HAP-1 (cell line): Measurements from ENCODE around the gene SENP1.
A peak's percentile ranks its signal among the peaks of the same experiment; 100 is the strongest.

Source experiments
- DNase-seq, 2 experiments: peaks; one replicate each; pipeline ENCODE4 v3.0.0-alpha.2; 2016 to 2020; ENCODE audit warnings: low spot score in 2 of 2
- H3K27me3 ChIP-seq: fragments of 250-450 bp; sonication (Bioruptor Pico); 2 replicates; pipeline ENCODE4 v1.5.1; 2020; ENCODE audit warnings: low read depth, mild to moderate bottlenecking, moderate library complexity
- H3K36me3 ChIP-seq: fragments of 250-450 bp; sonication (Bioruptor Pico); replicated peaks from 2 replicates; pipeline ENCODE4 v1.5.1; 2020; ENCODE audit warnings: mild to moderate bottlenecking
- H3K4me1 ChIP-seq: fragments of 250-450 bp; sonication (Bioruptor Pico); 2 replicates; pipeline ENCODE4 v1.5.1; 2020; ENCODE audit warnings: mild to moderate bottlenecking
- H3K4me3 ChIP-seq: fragments of 250-450 bp; sonication (Bioruptor Pico); 2 replicates; pipeline ENCODE4 v1.5.1; 2020; ENCODE audit warnings: mild to moderate bottlenecking, moderate library complexity
- H3K9me3 ChIP-seq: fragments of 250-450 bp; sonication (Bioruptor Pico); 2 replicates; pipeline ENCODE4 v1.5.1; 2020; ENCODE audit warnings: mild to moderate bottlenecking, moderate library complexity
- in situ Hi-C: fragments of 300-500 bp; cut with MboI; formaldehyde crosslinking; loops from 3 replicates; pipeline ENCODE4 v1.14.3; 2020; ENCODE audit warnings: low sequenced_read_pairs, inconsistent platforms, mixed read lengths

The SENP1 gene

DNA sequence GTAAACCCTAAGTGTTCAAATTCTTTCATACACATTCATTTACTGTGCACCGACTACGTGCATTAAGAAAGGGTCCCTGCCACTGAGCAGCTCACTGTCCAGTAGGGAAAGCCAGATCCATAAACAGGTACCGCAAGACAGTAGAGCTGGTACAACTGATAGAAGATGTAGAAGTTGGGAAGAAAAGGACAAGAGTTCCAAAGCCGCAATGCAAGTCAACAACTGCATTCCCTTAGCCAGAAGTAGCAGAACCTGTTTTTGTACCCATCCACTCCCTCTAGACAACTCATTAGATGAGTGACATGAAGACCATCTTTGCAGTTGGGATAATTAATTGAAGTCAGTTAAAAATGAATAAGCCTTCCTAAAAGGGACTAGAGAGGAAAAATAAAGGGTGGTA, 1.3 kb downstream of the SENP1 start:
- Histone ChIP-seq H3K36me3 (no peaks in the 10 kb centered on the region; the same call in none of the 2 replicates), H3K4me3 (peak overlapping the region; percentile 85), H3K4me1 (peaks cover 17% of the 10 kb centered on the region), H3K9me3 (no peaks in the 10 kb centered on the region), H3K27me3 (peaks cover 1% of the 10 kb centered on the region)
- in situ Hi-C loops, result no loop called here
- DNase-seq, result no peak

DNA sequence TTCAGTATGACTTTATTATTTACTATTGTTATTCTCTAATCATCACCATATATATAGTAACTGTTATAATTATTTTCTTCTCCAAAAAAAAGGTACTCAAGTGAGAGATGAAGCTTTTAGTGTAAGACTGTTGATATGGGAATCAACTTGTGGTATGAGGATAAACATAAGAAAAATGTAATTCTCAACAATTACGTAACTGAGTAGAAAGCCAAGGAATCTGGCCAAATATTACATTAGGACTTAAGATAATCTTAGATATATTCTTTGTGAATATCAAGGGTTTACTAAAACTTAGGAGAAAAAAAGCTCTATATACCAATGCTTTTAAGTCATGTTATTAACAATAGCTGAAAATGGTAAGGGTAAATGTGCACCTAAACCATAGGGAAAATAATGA, 13.3 kb downstream of the SENP1 start:
- in situ Hi-C loops, result no loop called here
- H3K9me3 ChIP-seq, result no peaks in the 10 kb centered on the region
- H3K4me1 ChIP-seq, result no peaks in the 10 kb centered on the region
- H3K27me3 ChIP-seq, result no peaks in the 10 kb centered on the region
- no peak overlapping the region for H3K4me3 ChIP-seq
- H3K36me3 ChIP-seq, result peaks cover 58% of the 10 kb centered on the region
- no peak for DNase-seq

DNA sequence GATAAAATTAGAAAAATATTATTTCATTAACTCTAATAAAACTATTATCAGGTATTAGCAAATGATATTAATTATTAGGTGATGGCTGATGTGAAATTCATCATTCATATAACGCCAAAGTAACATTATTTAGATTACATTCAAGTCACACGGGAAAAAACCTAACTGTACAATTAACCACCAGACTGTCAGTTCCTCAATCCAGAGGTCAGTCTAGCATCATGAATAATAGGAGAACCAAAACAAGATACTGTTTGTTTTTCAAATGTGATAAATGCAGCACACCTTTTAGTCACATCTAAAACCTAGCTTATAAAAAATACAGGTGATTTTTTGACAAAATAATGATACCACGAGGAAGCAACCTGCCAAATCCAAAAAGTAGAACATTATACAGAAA, 19.6 kb downstream of the SENP1 start:
- H3K27me3 ChIP-seq, result no peaks in the 10 kb centered on the region
- H3K36me3 ChIP-seq, result peaks cover 51% of the 10 kb centered on the region
- H3K4me1 ChIP-seq, result no peaks in the 10 kb centered on the region
- H3K4me3 ChIP-seq, result no peak overlapping the region
- in situ Hi-C loops, result no loop called here
- no peak for DNase-seq
- H3K9me3 ChIP-seq, result no peaks in the 10 kb centered on the region

DNA sequence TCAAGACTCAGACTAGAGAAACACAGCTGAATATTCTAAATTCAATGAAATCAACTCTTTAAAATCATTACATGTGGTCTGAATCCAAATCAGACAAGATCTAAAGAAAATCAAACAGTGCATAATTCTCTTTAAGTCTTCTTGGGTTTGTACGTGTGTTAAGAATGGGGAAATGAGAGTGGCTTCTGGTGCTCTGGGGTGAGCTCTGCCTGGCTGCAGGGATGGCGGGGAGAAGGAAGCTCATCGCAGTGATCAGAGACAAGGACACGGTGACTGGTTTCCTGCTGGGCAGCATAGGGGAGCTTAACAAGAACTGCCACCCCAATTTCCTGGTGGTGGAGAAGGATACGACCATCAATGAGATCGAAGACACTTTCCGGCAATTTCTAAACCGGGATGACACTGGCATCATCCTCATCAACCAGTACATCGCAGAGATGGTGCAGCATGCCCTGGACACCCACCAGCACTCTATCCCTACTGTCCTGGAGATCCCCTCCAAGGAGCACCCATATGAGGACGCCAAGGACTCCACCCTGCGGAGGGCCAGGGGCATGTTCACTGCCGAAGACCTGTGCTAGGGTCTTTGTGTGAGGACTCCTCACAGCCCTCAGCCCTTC, 20.9 kb downstream of the SENP1 start:
- no peaks in the 10 kb centered on the region for H3K9me3 ChIP-seq
- peaks cover 48% of the 10 kb centered on the region for H3K36me3 ChIP-seq
- in situ Hi-C loops, result no loop called here
- no peak for DNase-seq
- H3K27me3 ChIP-seq, result no peaks in the 10 kb centered on the region
- no peak overlapping the region for H3K4me3 ChIP-seq
- no peaks in the 10 kb centered on the region for H3K4me1 ChIP-seq

DNA sequence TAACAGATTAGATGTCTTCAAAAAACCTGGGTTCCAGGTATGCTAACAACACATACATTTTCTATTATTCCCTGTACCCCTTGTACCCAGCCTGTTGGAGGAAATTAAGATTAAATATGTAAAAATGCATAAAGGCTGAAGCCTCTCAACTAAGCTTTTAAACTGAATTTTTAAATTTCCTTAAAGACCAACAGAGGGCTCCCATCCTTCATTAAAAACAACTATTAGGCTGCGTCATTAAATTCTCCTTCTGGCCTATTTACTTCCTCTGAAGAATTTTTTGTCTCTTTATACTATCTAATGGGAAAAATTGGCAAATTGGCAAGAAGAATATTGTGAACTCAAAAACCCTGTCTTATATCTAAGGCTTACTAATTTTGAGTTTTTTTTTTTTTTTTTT, 21.8 kb downstream of the SENP1 start:
- H3K4me1 ChIP-seq, result no peaks in the 10 kb centered on the region

DNA sequence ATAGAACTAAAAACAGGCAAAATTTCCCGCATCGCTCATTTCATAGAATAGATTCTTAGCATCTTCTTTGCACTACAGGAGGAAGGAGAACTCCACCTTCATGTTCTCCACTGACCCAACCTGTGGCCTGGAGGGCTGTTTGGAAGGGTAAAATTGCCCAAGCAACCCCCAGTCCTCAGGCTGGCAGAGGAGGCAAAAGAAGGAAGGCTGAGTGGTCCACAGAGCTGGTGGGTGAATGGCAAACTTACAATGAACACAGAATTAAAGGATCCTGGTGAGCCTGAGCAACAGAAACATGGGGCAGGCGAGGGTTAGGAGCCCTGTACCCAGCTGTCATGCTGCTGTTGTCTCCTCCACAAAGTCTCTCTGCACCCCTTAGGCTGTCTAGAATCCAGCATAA, 25.1 kb downstream of the SENP1 start:
- DNase-seq, result no peak
- peaks cover 23% of the 10 kb centered on the region for H3K36me3 ChIP-seq
- H3K4me3 ChIP-seq, result no peak overlapping the region
- in situ Hi-C loops, result no loop called here
- H3K4me1 ChIP-seq, result no peaks in the 10 kb centered on the region
- no peaks in the 10 kb centered on the region for H3K9me3 ChIP-seq
- H3K27me3 ChIP-seq, result no peaks in the 10 kb centered on the region

More for the DNA sequence above, 21.8 kb downstream of the SENP1 start:
- Histone ChIP-seq H3K4me3 (no peak overlapping the region), H3K27me3 (no peaks in the 10 kb centered on the region), H3K36me3 (peaks cover 42% of the 10 kb centered on the region), H3K9me3 (no peaks in the 10 kb centered on the region)
- DNase-seq, result peak in 1 of 2 experiments; percentile 23
- in situ Hi-C loops, result no loop called here

DNA sequence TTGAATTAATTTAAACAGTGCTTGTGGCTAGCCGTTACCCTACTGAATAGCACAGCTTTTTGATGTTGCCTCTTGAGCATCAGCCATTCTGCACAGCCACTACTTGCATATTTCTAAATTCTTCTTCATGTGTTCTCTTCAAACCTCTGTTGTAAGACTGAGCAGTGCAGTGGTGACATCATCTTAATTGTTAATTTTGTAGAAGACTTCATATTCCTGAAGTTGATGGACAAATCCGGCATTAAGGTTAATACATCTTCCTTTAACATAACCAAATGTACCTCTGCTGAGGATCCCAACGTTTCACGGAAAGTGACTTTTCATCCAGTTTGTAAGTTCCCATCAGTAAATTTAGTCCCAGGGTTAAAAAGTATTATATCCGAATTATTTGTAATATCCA, 25.6 kb downstream of the SENP1 start:
- peaks cover 23% of the 10 kb centered on the region for H3K36me3 ChIP-seq
- no peaks in the 10 kb centered on the region for H3K9me3 ChIP-seq
- in situ Hi-C loops, result no loop called here
- H3K4me3 ChIP-seq, result no peak overlapping the region
- DNase-seq, result no peak
- no peaks in the 10 kb centered on the region for H3K27me3 ChIP-seq
- H3K4me1 ChIP-seq, result no peaks in the 10 kb centered on the region

DNA sequence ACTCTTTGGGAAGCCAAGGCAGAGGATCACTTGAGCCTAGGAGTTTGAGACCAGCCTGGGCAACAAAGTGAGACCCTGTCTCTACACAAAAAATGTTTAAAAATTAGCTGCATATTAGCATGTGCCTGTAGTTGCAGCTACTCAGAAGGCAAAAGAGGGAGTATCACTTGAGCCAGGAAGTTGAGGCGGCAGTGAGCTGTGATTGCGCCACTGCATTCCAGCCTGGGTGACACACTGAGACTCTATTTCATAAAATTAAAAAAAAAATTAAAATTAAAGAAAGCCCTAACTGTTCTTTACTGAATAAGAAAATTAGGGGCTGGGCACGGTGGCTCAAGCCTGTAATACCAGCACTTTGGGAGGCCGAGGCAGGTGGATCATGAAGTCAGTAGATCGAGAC, 27.0 kb downstream of the SENP1 start:
- Histone ChIP-seq H3K4me3 (no peak overlapping the region), H3K4me1 (no peaks in the 10 kb centered on the region), H3K27me3 (no peaks in the 10 kb centered on the region), H3K36me3 (peaks cover 27% of the 10 kb centered on the region), H3K9me3 (no peaks in the 10 kb centered on the region)
- no peak for DNase-seq
- in situ Hi-C loops, result no loop called here

DNA sequence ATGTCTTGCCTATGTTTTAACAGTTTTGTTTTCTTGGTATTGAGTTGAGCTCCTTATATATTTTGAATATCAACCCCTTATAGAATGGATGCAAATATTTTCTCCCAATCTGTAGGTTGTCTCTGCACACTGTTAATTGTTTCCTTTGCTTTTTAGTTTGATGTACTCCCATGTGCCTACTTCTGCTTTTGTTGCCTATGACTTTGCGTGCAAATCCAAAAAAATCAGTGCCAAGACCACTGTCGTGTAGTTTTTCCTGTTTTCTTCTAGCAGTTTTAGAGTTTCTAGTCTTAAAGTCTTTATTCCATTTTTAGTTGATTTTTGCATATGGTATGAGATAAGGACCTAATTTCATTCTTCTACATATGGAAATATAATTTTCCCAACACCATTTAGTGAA, 28.8 kb downstream of the SENP1 start:
- Histone ChIP-seq H3K9me3 (no peaks in the 10 kb centered on the region), H3K27me3 (no peaks in the 10 kb centered on the region), H3K4me3 (no peak overlapping the region), H3K36me3 (peaks cover 27% of the 10 kb centered on the region), H3K4me1 (no peaks in the 10 kb centered on the region)
- DNase-seq, result no peak
- in situ Hi-C loops, result no loop called here

DNA sequence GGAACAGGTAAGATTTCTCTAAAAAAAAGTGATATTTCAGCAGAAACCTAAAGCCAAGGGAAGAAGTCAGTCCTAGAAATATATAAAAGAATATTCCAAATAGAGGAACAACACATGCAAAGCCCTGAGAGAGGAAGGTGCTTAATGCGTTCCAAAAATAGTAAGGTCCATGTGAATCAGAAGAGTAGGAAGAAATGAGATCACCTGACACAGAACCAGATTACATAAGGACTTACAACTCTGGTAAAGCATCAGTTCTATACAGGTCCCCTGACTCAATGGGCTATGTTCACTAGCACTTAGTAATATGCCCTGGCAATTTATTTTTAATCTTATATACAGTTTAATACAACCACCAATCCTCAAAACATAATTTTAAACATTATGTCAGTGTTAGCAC, 30.0 kb downstream of the SENP1 start:
- Histone ChIP-seq H3K27me3 (no peaks in the 10 kb centered on the region), H3K9me3 (no peaks in the 10 kb centered on the region), H3K4me3 (no peak overlapping the region), H3K4me1 (no peaks in the 10 kb centered on the region), H3K36me3 (peaks cover 39% of the 10 kb centered on the region)
- no peak for DNase-seq
- in situ Hi-C loops, result no loop called here

DNA sequence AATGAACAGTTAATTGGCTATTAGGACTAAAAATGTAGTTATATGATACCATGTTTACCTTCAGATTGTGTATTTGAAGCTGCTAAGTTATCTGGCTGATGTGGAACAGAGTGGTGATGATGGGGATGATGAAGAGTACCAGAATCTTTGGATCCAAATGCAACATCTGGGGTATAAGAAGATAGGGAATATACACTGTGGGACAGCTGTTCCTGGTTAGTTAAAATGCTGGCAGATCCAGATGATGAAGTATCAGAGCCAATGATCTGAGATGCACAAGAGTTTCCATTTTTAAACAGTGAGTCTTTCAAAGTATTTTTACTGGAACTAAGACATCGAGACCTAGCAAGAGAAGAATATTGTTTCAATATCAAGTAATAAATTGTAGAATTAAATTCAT, 31.6 kb downstream of the SENP1 start:
- no peaks in the 10 kb centered on the region for H3K4me1 ChIP-seq
- in situ Hi-C loops, result no loop called here
- peaks cover 51% of the 10 kb centered on the region for H3K36me3 ChIP-seq
- H3K9me3 ChIP-seq, result no peaks in the 10 kb centered on the region
- no peak overlapping the region for H3K4me3 ChIP-seq
- H3K27me3 ChIP-seq, result no peaks in the 10 kb centered on the region
- DNase-seq, result no peak

DNA sequence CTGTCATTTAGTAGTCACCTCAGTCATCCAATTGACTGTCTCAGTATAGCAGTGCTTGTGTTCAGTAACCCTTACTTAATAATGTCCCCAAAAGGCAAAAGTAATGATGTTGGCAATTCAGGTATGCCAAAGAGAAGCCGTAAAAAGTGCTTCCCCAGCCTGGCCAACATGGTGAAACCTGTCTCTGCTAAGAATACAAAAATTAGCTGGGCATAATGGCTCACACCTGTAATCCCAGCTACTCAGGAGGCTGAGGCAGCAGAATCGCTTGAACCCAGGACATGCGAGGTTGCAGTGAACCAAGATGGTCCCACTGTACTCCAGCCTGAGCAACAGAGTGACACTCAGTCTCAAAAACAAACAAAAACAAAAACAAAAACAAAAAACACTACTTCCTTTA, 33.6 kb downstream of the SENP1 start:
- H3K36me3 ChIP-seq, result peaks cover 48% of the 10 kb centered on the region
- in situ Hi-C loops, result no loop called here
- no peaks in the 10 kb centered on the region for H3K27me3 ChIP-seq
- no peak overlapping the region for H3K4me3 ChIP-seq
- no peak for DNase-seq
- no peaks in the 10 kb centered on the region for H3K9me3 ChIP-seq
- no peaks in the 10 kb centered on the region for H3K4me1 ChIP-seq

DNA sequence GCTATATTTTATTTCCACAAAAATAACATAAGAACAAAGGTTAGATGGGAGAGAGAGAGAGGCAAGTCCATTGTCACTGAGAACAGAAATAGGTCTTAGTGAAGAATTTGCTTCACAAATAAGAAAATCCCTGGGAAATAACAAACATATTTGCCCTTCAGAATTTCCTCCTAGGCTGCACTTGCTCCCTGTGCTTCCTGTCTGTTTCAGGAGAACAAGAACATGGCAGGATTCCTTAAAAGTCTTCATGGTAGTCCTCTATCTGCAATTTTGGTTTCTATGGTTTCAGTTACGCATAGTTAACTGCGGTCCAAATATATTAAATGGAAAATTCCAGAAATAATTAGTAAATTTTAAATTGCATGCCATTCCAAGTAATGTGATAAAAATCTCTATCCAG, 34.1 kb downstream of the SENP1 start:
- no peak overlapping the region for H3K4me3 ChIP-seq
- H3K4me1 ChIP-seq, result no peaks in the 10 kb centered on the region
- in situ Hi-C loops, result no loop called here
- H3K9me3 ChIP-seq, result no peaks in the 10 kb centered on the region
- H3K36me3 ChIP-seq, result peaks cover 48% of the 10 kb centered on the region
- no peak for DNase-seq
- H3K27me3 ChIP-seq, result no peaks in the 10 kb centered on the region

DNA sequence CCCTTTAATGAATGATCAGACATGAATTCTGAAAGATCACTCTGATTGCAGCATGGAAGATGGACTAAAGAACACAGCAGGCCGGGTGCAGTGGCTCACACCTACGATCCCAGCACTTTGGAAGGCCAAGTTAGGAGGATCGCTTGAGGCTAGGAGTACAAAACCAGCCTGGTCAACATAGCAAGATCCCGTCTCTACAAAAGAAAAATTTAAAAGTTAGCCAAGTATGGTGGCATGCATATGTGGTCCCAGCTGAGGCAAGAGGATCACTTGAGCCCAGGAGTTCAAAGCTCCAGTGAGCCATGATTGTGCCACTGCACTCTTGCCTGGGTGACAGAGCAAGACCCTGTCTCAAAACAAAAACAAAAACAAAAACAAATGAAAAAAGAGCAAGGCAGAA, 35.1 kb downstream of the SENP1 start:
- Histone ChIP-seq H3K9me3 (no peaks in the 10 kb centered on the region), H3K4me3 (no peak overlapping the region), H3K4me1 (no peaks in the 10 kb centered on the region), H3K27me3 (no peaks in the 10 kb centered on the region), H3K36me3 (peaks cover 48% of the 10 kb centered on the region)
- in situ Hi-C loops, result no loop called here
- DNase-seq, result no peak

DNA sequence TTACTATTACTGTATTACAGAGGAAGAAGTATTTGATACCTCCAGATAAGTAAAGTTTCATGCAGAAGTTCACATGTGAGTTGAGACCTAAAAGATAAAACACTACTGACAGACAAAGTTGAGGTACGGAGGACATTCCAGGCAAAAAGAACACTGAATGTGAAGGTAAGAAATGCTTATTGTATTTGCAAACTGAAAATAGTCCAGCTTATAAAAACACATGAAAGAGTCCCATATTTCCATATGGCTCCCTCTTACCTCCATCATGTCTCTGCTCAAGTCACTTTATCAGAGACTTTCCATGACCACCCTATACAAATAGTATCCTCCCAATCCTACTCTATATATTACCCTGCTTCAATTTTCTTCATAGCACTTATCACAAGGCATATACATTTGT, 35.8 kb downstream of the SENP1 start:
- DNase-seq, result no peak
- H3K36me3 ChIP-seq, result peaks cover 52% of the 10 kb centered on the region
- no peaks in the 10 kb centered on the region for H3K9me3 ChIP-seq
- H3K27me3 ChIP-seq, result no peaks in the 10 kb centered on the region
- in situ Hi-C loops, result no loop called here
- H3K4me1 ChIP-seq, result no peaks in the 10 kb centered on the region
- H3K4me3 ChIP-seq, result no peak overlapping the region
